Neural cell (in vitro differentiated cells): ENCODE results near the gene ZNF821.

Experiments
- EP300 ChIP-seq: fragments of 450-650 bp; conservative IDR thresholded peaks from 2 replicates; pipeline ENCODE4 v1.6.1; 2014; ENCODE audit warnings: antibody characterized with exemption, mild to moderate bottlenecking, moderate library complexity; ENCODE audit not compliant: poor library complexity, severe bottlenecking
- EZH2 ChIP-seq: fragments of 200-600, 300-800 bp; shearing (Covaris generic), sonication (generic); IDR thresholded peaks from 2 replicates; pipeline ENCODE4 v1.6.1; 2014; ENCODE audit warnings: antibody characterized with exemption, low read length, borderline replicate concordance, mild to moderate bottlenecking; ENCODE audit not compliant: insufficient read depth, poor library complexity, severe bottlenecking
- MXI1 ChIP-seq: fragments of 450-650 bp; conservative IDR thresholded peaks from 2 replicates; pipeline ENCODE4 v1.6.1; 2014; ENCODE audit warnings: antibody characterized with exemption, mild to moderate bottlenecking; ENCODE audit not compliant: poor library complexity, severe bottlenecking
- POLR2AphosphoS5 ChIP-seq: IDR thresholded peaks from 2 replicates; pipeline ENCODE4 v1.6.1; 2012
- RAD21 ChIP-seq: fragments of 450-650 bp; conservative IDR thresholded peaks from 2 replicates; pipeline ENCODE4 v1.6.1; 2014; ENCODE audit warnings: antibody characterized with exemption, mild to moderate bottlenecking, moderate library complexity
- SMC3 ChIP-seq: fragments of 450-650 bp; conservative IDR thresholded peaks from 2 replicates; pipeline ENCODE4 v1.6.1; 2014; ENCODE audit warnings: antibody characterized with exemption, mild to moderate bottlenecking, moderate library complexity; ENCODE audit not compliant: poor library complexity
- TAF1 ChIP-seq: IDR thresholded peaks from 2 replicates; pipeline ENCODE4 v1.6.1; 2012; ENCODE audit warnings: low read depth
- TF ChIP-seq, protein P1 (sequence below): fragments of 450-650 bp; IDR thresholded peaks from 2 replicates; pipeline ENCODE4 v1.5.1; 2014; ENCODE audit warnings: antibody characterized with exemption, mild to moderate bottlenecking, moderate library complexity; ENCODE audit not compliant: poor library complexity, severe bottlenecking
- TF ChIP-seq, protein P2 (sequence below): IDR thresholded peaks from 2 replicates; pipeline ENCODE4 v1.6.1; 2012; ENCODE audit warnings: borderline replicate concordance

DNA sequence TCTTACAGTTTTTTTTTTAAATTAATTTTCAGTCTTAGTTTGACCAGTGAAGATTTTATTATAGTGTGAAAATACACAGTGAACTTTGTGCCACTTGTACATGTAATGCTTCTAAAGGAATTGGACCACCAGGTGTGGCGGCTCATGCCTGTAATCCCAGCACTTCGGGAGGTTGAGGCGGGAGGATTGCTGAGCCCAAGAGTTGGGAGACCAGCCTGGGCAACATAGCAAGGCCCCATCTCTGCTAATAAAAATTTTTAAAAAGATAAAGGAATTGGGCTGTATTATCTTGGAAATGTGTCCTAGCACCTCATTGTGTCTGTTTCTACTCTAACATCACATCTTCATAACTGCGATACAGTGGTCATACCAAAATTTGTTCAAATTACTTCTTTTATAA is 15.2 kb upstream of the ZNF821 start:
- TF ChIP-seq, protein P1, sequence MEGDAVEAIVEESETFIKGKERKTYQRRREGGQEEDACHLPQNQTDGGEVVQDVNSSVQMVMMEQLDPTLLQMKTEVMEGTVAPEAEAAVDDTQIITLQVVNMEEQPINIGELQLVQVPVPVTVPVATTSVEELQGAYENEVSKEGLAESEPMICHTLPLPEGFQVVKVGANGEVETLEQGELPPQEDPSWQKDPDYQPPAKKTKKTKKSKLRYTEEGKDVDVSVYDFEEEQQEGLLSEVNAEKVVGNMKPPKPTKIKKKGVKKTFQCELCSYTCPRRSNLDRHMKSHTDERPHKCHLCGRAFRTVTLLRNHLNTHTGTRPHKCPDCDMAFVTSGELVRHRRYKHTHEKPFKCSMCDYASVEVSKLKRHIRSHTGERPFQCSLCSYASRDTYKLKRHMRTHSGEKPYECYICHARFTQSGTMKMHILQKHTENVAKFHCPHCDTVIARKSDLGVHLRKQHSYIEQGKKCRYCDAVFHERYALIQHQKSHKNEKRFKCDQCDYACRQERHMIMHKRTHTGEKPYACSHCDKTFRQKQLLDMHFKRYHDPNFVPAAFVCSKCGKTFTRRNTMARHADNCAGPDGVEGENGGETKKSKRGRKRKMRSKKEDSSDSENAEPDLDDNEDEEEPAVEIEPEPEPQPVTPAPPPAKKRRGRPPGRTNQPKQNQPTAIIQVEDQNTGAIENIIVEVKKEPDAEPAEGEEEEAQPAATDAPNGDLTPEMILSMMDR = no peak
- no peak for TF ChIP-seq POLR2AphosphoS5
- no peak for TF ChIP-seq EP300
- TF ChIP-seq EZH2 = no peak
- TF ChIP-seq MXI1 = no peak
- TF ChIP-seq RAD21 = no peak
- TF ChIP-seq, protein P2, sequence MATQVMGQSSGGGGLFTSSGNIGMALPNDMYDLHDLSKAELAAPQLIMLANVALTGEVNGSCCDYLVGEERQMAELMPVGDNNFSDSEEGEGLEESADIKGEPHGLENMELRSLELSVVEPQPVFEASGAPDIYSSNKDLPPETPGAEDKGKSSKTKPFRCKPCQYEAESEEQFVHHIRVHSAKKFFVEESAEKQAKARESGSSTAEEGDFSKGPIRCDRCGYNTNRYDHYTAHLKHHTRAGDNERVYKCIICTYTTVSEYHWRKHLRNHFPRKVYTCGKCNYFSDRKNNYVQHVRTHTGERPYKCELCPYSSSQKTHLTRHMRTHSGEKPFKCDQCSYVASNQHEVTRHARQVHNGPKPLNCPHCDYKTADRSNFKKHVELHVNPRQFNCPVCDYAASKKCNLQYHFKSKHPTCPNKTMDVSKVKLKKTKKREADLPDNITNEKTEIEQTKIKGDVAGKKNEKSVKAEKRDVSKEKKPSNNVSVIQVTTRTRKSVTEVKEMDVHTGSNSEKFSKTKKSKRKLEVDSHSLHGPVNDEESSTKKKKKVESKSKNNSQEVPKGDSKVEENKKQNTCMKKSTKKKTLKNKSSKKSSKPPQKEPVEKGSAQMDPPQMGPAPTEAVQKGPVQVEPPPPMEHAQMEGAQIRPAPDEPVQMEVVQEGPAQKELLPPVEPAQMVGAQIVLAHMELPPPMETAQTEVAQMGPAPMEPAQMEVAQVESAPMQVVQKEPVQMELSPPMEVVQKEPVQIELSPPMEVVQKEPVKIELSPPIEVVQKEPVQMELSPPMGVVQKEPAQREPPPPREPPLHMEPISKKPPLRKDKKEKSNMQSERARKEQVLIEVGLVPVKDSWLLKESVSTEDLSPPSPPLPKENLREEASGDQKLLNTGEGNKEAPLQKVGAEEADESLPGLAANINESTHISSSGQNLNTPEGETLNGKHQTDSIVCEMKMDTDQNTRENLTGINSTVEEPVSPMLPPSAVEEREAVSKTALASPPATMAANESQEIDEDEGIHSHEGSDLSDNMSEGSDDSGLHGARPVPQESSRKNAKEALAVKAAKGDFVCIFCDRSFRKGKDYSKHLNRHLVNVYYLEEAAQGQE = no peak
- no peak for TF ChIP-seq TAF1
- no peak for TF ChIP-seq SMC3
